Muscle of leg (tissue), 11 donors: ENCODE data around the gene OR4N5. TPM values are rescaled to one million over a fixed set of nuclear protein-coding genes. Genes with fewer than 3 reads are reported as not detected.
"Not testable (repeated sequence)": the region's sequence is repeated elsewhere in the genome, so short reads cannot be mapped to it uniquely, and the experiment has no call there.

Experiments
- DNase-seq: peaks from one replicate; pipeline ENCODE4 v3.0.0; 2013
- H3K27ac ChIP-seq: one replicate; pipeline ENCODE4 v1.5.1; 2013; ENCODE audit warnings: mild to moderate bottlenecking, low read length, control low read depth
- H3K27me3 ChIP-seq: one replicate; pipeline ENCODE4 v1.6.1; 2013; ENCODE audit warnings: low read length; ENCODE audit not compliant: control insufficient read depth, insufficient read depth
- H3K36me3 ChIP-seq: one replicate; pipeline ENCODE4 v1.6.1; 2013; ENCODE audit warnings: low read length; ENCODE audit not compliant: control insufficient read depth, insufficient read depth
- H3K4me1 ChIP-seq: one replicate; pipeline ENCODE4 v1.6.1; 2013; ENCODE audit warnings: low read length; ENCODE audit not compliant: control insufficient read depth, insufficient read depth
- H3K4me3 ChIP-seq: one replicate; pipeline ENCODE4 v1.5.1; 2013; ENCODE audit warnings: low read length, control low read depth
- H3K9me3 ChIP-seq: replicated peaks from 2 replicates; pipeline ENCODE4 v1.6.1; 2013; ENCODE audit warnings: low read depth, low read length; ENCODE audit not compliant: control insufficient read depth
- WGBS: methylation state at CpG from one replicate; pipeline ENCODE4 v1.1.5; 2013; ENCODE audit warnings: missing lambda C conversion rate; ENCODE audit not compliant: insufficient coverage; 5-methylcytosine and 5-hydroxymethylcytosine counted together
- polyA plus RNA-seq, 8 donors: library from polyadenylated mRNA; unstranded; fragments of 120-200 nt; gene quantifications; one replicate each; pipeline versions ENCODE4 v1.2.1 to v1.2.3, GENCODE V29; 2013; ENCODE audit warnings: inconsistent platforms in 1 of 8, low replicate concordance in 1 of 8; ENCODE audit not compliant: insufficient read length in 8 of 8, insufficient read depth in 1 of 8
- total RNA-seq: library from RNA; stranded (reverse); fragments of 120-200 nt; gene quantifications from one replicate; pipeline ENCODE4 v1.2.4, GENCODE V29; 2013

OR4N5 gene
- total and polyA plus RNA-seq, 9 donors = not detected

DNA sequence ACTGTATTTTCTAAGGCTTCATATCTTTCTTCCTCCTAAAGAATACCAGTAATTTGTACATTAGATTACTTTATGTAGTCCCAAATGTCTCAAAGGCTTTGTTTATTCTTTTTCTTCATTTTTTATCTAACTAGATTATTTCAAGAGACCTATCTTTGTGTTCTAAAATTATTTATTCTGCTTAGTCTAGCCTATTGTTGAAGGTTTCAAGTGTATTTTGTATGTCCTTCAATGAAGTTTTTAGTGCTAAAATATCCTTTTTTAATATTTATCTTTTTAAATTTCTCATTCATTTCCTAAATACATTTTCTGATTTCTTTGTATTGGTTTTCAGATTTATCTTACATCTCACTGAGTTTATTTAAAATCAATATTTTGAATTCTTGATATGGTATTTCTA, 25.8 kb downstream of the OR4N5 start:
- H3K4me1 ChIP-seq = no peaks in the 10 kb centered on the region
- no peaks in the 10 kb centered on the region for H3K36me3 ChIP-seq
- H3K27ac ChIP-seq = no peak overlapping the region
- no peak for DNase-seq
- no peak overlapping the region for H3K4me3 ChIP-seq
- no peaks in the 10 kb centered on the region for H3K27me3 ChIP-seq
- H3K9me3 ChIP-seq = peaks cover 19% of the 10 kb centered on the region

DNA sequence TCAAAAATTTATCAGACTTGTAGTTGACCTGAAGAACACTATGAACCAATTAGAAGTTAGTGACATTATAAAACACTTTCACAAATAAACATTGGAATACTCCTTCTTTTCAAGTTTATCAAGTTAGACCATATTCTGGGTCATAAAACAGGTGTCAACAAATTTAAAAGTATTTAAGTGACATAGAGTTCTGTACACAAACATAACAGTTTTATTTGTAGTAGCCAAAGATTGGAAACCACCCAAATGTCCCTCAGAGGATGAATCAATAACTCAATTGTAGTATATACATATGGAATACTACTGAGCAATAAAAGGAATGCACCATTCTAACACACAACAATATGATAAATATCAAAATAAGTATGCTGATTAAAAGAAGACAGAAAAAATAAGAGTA, 28.5 kb downstream of the OR4N5 start:
- Histone ChIP-seq H3K9me3 (peaks cover 19% of the 10 kb centered on the region), H3K27ac (no peak overlapping the region), H3K27me3 (no peaks in the 10 kb centered on the region), H3K4me1 (no peaks in the 10 kb centered on the region), H3K36me3 (no peaks in the 10 kb centered on the region), H3K4me3 (no peak overlapping the region)
- no peak for DNase-seq

DNA sequence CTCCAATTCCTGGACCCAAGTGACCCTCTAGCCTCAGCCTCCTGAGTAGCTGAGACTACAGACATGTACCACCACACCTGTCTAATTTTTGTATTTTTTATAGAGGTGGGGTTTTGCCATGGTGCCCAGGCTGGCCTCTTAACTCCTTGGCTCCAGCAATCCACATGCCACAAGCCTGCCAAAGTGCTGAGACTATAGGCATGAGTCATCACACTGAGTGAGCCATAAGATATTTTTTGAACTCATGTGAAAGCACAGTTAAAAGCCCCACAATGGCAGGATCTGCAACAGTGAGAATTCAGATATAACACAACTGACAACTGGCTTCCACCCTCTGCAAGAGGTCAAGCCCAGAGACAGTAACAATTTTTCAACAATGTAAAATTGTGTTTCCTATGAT, 31.2 kb downstream of the OR4N5 start:
- H3K27ac ChIP-seq, H3K4me3 ChIP-seq, DNase-seq, H3K27me3 ChIP-seq, H3K36me3 ChIP-seq, H3K4me1 ChIP-seq: not testable (repeated sequence)
- peaks cover 13% of the 10 kb centered on the region for H3K9me3 ChIP-seq

DNA sequence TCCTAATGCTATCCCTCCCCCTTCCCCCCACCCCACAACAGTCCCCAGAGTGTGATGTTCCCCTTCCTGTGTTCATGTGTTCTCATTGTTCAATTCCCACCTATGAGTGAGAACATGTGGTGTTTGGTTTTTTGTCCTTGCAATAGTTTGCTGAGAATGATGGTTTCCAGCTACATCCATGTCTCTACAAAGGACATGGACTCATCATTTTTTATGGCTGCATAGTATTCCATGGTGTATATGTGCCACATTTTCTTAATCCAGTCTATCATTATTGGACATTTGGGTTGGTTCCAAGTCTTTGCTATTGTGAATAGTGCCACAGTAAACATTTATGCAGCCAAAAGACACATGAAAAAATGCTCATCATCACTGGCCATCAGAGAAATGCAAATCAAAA, 35.6 kb downstream of the OR4N5 start:
- not testable (repeated sequence) for H3K27me3 ChIP-seq, H3K36me3 ChIP-seq
- peaks cover 13% of the 10 kb centered on the region for H3K9me3 ChIP-seq

DNA sequence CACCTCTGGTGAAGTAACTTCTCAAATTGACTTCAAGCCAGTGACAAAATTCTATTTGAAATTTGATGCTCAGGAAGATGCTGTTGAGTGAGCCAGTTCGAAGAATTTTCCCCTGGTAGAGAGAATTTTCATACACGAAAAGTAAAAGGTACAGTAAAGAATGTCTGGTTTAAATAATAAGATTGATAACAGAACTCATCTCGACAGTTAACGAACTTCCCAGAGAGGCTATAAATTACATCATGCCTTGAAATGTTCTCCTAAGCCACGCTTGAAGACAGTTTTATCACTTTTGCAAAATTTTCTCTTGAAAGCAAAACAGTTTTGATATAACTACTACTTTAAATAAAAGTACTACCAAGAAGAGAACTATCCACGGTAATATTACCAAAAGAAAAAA, 37.7 kb downstream of the OR4N5 start:
- H3K27ac ChIP-seq = no peak overlapping the region
- H3K4me3 ChIP-seq = no peak overlapping the region
- no peak for DNase-seq
- no peaks in the 10 kb centered on the region for H3K4me1 ChIP-seq
- H3K36me3 ChIP-seq = no peaks in the 10 kb centered on the region
- peaks cover 18% of the 10 kb centered on the region for H3K9me3 ChIP-seq
- no peaks in the 10 kb centered on the region for H3K27me3 ChIP-seq
- no CpG with 5 or more reads among the region's 6 CpGs for WGBS

More for the DNA sequence above, 35.6 kb downstream of the OR4N5 start:
- not testable (repeated sequence) for DNase-seq, H3K4me3 ChIP-seq, H3K4me1 ChIP-seq, H3K27ac ChIP-seq

DNA sequence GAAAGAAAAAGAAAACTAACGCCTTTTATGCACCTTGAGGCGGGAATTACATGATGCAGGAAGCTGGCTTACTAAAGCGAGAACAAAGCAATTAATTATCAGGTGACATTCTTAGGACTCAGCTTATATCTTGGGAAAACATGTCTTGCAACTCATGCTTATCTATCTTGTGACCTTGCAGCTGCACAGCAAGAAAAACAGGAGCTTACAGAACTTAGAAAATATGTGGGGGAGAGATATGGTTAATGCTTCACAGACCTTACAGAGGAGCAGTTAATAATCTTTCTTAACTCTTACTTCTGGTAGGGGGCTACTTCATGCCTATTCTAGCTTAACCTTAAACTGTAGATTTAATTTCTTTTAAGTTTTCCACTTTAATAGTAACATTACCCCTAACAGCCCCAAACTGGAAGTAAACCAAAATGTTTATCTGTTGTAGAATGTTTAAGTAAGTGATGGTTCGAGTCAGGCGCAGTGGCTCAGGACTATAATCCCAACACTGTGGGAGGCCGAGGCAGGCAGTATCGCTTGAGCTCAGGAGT, 38.9 kb downstream of the OR4N5 start:
- no peaks in the 10 kb centered on the region for H3K4me1 ChIP-seq
- no peak overlapping the region for H3K27ac ChIP-seq
- no peaks in the 10 kb centered on the region for H3K27me3 ChIP-seq
- H3K4me3 ChIP-seq = no peak overlapping the region
- H3K36me3 ChIP-seq = no peaks in the 10 kb centered on the region
- 71% methylated on average over 4 of the region's 7 CpGs for WGBS
- DNase-seq = no peak
- H3K9me3 ChIP-seq = peaks cover 20% of the 10 kb centered on the region

DNA sequence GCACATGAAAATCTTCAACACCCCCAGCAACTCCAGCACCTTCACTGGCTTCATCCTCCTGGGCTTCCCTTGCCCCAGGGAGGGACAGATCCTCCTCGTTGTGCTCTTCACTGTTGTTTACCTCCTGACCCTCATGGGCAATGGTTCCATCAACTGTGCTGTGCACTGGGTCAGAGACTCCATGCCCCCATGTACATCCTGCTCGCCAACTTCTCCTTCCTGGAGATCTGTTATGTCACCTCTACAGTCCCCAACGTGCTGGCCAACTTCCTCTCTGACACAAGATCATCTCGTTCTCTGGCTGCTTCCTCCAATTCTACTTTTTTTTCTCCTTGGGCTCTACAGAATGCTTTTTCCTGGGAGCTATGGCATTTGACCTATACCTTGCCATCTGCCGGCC, 40.6 kb downstream of the OR4N5 start:
- WGBS = 61% methylated on average over 5 of the region's 5 CpGs
- DNase-seq = no peak

DNA sequence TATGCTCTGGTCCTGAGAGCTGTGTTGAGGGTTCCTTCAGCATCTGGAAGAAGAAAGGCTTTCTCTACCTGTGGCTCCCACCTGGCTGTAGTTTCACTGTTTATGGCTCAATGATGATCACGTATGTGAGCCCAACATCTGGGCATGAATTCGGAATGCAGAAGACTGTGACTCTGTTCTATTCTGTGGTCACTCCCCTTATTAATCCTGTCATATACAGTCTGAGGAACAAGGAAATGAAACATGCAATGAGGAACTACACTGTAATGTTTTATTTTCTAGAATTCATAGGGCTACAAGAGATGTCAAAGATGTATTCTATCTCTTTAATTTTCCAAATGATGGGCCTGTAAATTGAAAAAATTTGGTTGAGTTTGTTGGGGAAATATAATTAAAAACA, 41.3 kb downstream of the OR4N5 start:
- no peaks in the 10 kb centered on the region for H3K36me3 ChIP-seq
- no CpG with 5 or more reads among the region's 2 CpGs for WGBS

More for the DNA sequence above, 40.6 kb downstream of the OR4N5 start:
- Histone ChIP-seq H3K36me3 (no peaks in the 10 kb centered on the region), H3K4me1 (no peaks in the 10 kb centered on the region), H3K27me3 (no peaks in the 10 kb centered on the region), H3K27ac (no peak overlapping the region), H3K9me3 (peaks cover 23% of the 10 kb centered on the region), H3K4me3 (no peak overlapping the region)

DNA sequence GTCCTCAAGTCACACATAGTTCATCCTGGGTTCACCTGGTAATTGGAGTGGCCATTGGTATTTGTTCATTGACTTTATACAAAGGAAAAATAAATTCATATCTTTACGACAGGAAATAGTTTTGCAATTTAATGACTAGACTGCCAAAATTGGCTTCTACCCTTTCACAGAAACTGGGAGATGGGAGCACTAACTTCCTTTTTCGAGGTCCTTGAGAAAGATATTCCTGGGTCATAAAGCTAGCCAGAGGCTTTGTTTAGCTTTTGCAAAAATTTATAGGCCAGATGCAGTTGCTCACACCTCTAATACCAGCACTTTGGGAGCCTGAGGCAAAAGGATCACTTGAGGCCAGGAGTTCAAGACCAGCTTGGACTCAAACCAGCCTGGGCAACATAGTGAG, 41.9 kb downstream of the OR4N5 start:
- DNase-seq = no peak
- Histone ChIP-seq H3K36me3 (no peaks in the 10 kb centered on the region), H3K27ac (no peak overlapping the region), H3K4me1 (no peaks in the 10 kb centered on the region), H3K9me3 (peaks cover 22% of the 10 kb centered on the region), H3K4me3 (no peak overlapping the region), H3K27me3 (no peaks in the 10 kb centered on the region)
- WGBS = no CpG with 5 or more reads among the region's 2 CpGs

More for the DNA sequence above, 41.3 kb downstream of the OR4N5 start:
- Histone ChIP-seq H3K4me3 (no peak overlapping the region), H3K4me1 (no peaks in the 10 kb centered on the region), H3K27me3 (no peaks in the 10 kb centered on the region), H3K27ac (no peak overlapping the region), H3K9me3 (peaks cover 24% of the 10 kb centered on the region)
- DNase-seq = no peak

DNA sequence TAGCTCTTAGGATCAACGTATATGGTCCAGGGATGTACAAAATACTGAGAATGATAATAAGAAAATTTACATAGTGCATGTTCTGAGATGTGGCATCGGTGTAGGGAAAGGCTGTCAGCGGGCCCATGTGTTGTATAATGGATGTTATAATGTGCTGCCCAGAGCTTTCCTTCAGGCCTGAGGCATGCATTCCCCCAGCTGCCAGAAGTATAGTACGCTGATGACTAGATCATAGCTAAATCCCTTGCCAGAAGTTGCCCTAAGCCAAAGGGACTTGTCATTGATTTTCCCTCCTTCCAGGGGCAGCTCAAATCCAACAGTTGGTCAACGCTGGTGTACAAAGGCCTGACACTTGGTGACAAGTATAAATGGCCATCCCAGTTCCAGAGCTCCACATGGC, 45.6 kb downstream of the OR4N5 start:
- Histone ChIP-seq H3K36me3 (no peaks in the 10 kb centered on the region), H3K4me1 (no peaks in the 10 kb centered on the region), H3K27me3 (no peaks in the 10 kb centered on the region), H3K27ac (no peak overlapping the region), H3K9me3 (peaks cover 22% of the 10 kb centered on the region), H3K4me3 (no peak overlapping the region)
- DNase-seq = no peak
- WGBS = 50% methylated on average over 4 of the region's 5 CpGs

DNA sequence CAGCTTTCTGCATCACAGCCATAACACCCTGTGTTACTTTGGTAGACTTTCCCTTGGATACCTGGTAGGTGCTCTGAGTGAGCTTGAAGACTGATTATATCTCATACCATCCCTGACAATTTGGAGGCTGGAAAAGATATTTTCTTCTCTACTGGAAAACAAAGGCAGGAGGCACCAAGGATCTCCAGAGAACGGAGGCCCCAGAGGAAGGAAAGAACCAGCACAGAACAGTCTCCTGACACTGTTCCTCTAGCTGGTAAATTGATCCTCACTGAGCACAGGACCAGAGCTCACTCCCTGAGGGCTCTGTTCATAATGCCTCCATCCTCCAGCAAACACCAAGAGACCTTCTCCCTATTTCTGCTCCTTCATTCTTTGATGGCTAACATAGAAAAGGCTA, 52.0 kb downstream of the OR4N5 start, which contains the start of gene OR11G2:
TSS of gene OR11G2 (plus strand) at position 301 of the 400 bp plus-strand sequence. CDS start 6,542 bp downstream, outside the sequence.
- H3K9me3 ChIP-seq = peaks cover 26% of the 10 kb centered on the region
- no peak within 1 kb of the TSS for H3K27ac ChIP-seq
- no peak within 1 kb of the TSS for H3K4me3 ChIP-seq
- no peak for DNase-seq
- no peaks in the 10 kb centered on the region for H3K36me3 ChIP-seq
- H3K4me1 ChIP-seq = no peaks in the 10 kb centered on the region
- H3K27me3 ChIP-seq = no peaks in the 10 kb centered on the region
- WGBS = 57% methylated on average over 1 of the region's 1 CpG
